SK-N-MC (cell line): ENCODE results near the gene RGL1.

Source experiments
- EZH2 ChIP-seq: fragments of 200-600 bp; sonication (generic); IDR thresholded peaks from one replicate; pipeline ENCODE4 v1.6.1; 2017; ENCODE audit warnings: antibody characterized with exemption
- POLR2AphosphoS5 ChIP-seq: IDR thresholded peaks from 2 replicates; pipeline ENCODE4 v1.6.1; 2012; ENCODE audit warnings: mild to moderate bottlenecking, low read depth, low read length, borderline replicate concordance

DNA sequence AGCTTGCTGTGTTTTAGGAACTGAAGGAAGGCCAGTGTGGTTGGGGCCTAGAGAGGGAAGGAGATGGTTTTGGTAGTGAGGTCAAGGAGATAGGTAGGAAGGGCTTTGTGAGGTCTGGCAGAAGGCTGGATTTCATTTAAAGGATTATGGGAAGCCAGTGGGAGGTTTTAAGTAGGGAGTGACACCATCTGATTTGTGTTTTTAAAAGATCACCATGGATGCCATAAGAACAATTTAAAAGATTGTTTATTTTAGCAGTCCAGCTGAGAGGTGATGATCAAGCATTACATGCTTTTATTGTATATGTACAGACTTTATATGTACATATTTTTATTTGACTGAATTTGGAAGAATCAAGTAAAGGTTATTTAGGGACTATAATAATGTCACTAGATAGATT, 26.4 kb downstream of the RGL1 start:
- TF ChIP-seq POLR2AphosphoS5: no peak
- TF ChIP-seq EZH2: no peak
